GM19025 (cell line): ENCODE data around the gene TATDN2.
"Not testable (repeated sequence)": the region's sequence is repeated elsewhere in the genome, so short reads cannot be mapped to it uniquely, and the experiment has no call there.

ENCODE experiments used
- ATAC-seq: cut with Tn5 transposase; IDR thresholded peaks from one replicate; pipeline ENCODE4 v1.9.1; 2021; ENCODE audit warnings: mild to moderate bottlenecking, low read depth, moderate library complexity; ENCODE audit not compliant: unreplicated experiment

TATDN2 gene

GRCh38 chr3:10288575-10288960 is 40.3 kb downstream of the TATDN2 start:
- no peak for ATAC-seq

GRCh38 chr3:10289077-10289476 is 40.8 kb downstream of the TATDN2 start:
- no peak for ATAC-seq

GRCh38 chr3:10289787-10290355 is 41.6 kb downstream of the TATDN2 start:
- no peak for ATAC-seq

GRCh38 chr3:10290481-10291176 is 42.4 kb downstream of the TATDN2 start:
- ATAC-seq = no peak

GRCh38 chr3:10291641-10292040 is 43.4 kb downstream of the TATDN2 start:
- ATAC-seq = no peak

- ATAC-seq = peak; percentile 81
Observed at GRCh38 chr3:10292505-10293419, 44.5 kb downstream of the TATDN2 start, which contains the start of gene GHRL. GHRL (minus strand) TSS chr3:10292947; CDS start chr3:10290180, 2,767 bp downstream.

GRCh38 chr3:10294030-10294586 is 45.8 kb downstream of the TATDN2 start:
- no peak for ATAC-seq

- ATAC-seq = not testable (repeated sequence)
Observed at GRCh38 chr3:10298064-10298463, 49.8 kb downstream of the TATDN2 start.

- ATAC-seq = no peak
Observed at GRCh38 chr3:10299175-10299574, 50.9 kb downstream of the TATDN2 start.

- no peak for ATAC-seq
Observed at GRCh38 chr3:10299679-10300078, 51.4 kb downstream of the TATDN2 start.

- ATAC-seq = no peak
Observed at GRCh38 chr3:10300087-10300486, 51.8 kb downstream of the TATDN2 start.

GRCh38 chr3:10303105-10303504 is 54.8 kb downstream of the TATDN2 start:
- no peak for ATAC-seq

- no peak for ATAC-seq
Observed at GRCh38 chr3:10303785-10304184, 55.5 kb downstream of the TATDN2 start.

- no peak for ATAC-seq
Observed at GRCh38 chr3:10304905-10305304, 56.6 kb downstream of the TATDN2 start.

- no peak for ATAC-seq
Observed at GRCh38 chr3:10305331-10305902, 57.2 kb downstream of the TATDN2 start.

GRCh38 chr3:10306156-10306555 is 57.9 kb downstream of the TATDN2 start:
- no peak for ATAC-seq

GRCh38 chr3:10308678-10309077 is 60.4 kb downstream of the TATDN2 start:
- no peak for ATAC-seq

GRCh38 chr3:10309736-10310135 is 61.5 kb downstream of the TATDN2 start:
- no peak for ATAC-seq

GRCh38 chr3:10310578-10310977 is 62.3 kb downstream of the TATDN2 start:
- ATAC-seq = no peak

- ATAC-seq = no peak
Observed at GRCh38 chr3:10311710-10312109, 63.5 kb downstream of the TATDN2 start.

- no peak for ATAC-seq
Observed at GRCh38 chr3:10312391-10312790, 64.1 kb downstream of the TATDN2 start.
